ENCODE data around the gene MTO1. TPM values are rescaled to one million over a fixed set of nuclear protein-coding genes. Genes with fewer than 3 reads are reported as not detected.
"Not testable (repeated sequence)": the region's sequence is repeated elsewhere in the genome, so short reads cannot be mapped to it uniquely, and the experiment has no call there.

The MTO1 gene
- total RNA-seq, 1 experiment from 2014 or later: 31.6 TPM

DNA sequence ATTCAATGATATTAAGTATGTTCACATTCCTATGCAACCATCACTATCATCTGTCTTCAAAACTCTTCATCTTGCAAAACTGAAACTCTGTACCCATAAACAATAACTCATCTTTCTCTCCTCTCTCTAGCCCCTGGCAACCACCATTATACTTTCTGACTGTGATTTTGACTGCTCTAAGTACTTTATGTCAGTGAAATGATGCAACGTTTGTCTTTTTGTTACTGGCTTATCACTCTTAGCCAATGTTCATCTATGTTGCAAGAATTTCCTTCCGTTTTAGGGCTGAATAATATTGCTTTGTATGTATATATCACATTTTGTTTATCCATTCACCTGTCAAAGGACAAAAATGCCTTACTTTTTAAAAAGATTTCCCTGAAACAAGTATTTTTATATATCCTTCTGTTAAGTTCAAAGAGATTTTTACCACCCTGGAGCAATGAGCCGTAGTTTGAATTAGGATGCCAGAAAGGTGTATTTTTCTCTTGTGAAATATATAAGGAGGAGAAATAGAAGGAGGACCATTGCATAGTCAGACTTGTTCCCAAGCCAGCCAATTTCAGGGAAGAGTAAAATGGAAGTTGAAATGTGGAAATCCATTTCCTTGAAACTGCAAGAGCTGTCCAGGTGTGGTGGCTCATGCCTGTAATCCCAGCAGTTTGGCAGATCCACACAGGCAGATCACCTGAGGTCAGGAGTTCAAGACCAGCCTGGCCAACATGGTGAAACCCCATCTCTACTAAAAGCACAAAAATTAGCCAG, 5.5 kb upstream of the MTO1 start:
- CTCF ChIA-PET: no interaction called here
- H3K27ac Mint-ChIP-seq (ENCODE audit: unreplicated experiment): no peak overlapping the region
- no peak overlapping the region for H3K4me3 Mint-ChIP-seq (ENCODE audit: low read depth, unreplicated experiment)

DNA sequence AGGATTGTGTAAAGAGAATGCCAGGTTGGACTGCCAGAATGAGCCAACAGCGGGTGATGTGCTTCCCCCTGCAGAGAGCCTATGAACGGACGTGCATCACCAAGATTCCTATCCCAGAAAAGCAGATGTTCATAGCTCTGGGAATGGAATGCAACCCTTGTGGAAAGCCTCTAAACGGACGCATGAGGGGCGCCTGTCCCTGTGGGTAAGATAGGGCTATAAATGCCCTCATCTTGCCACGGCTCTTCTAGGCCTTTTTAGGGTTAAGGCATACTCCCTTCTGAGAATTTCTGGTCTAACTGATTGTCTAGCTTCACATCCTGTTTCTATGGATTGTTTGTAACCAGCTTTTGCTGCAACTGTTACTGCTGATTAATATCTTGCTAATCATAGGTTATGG, 2.1 kb upstream of the MTO1 start:
- H3K27me3 Mint-ChIP-seq (ENCODE audit: unreplicated experiment); CTCF ChIA-PET; DNase-seq; H3K9me3 Mint-ChIP-seq (ENCODE audit: low read depth, unreplicated experiment); BruUV-seq (replicated peaks); H3K4me3 Mint-ChIP-seq (ENCODE audit: low read depth, unreplicated experiment); H3K27ac Mint-ChIP-seq (ENCODE audit: unreplicated experiment); H3K4me1 Mint-ChIP-seq (ENCODE audit: low read depth, unreplicated experiment); intact Hi-C loops (cut with micrococcal nuclease; ENCODE audit: unreplicated experiment): not testable (repeated sequence)
- H3K36me3 Mint-ChIP-seq (ENCODE audit: insufficient read depth, unreplicated experiment): peaks cover 26% of the 10 kb centered on the region

More for the DNA sequence above, 5.5 kb upstream of the MTO1 start:
- intact Hi-C loops (cut with micrococcal nuclease; ENCODE audit: unreplicated experiment): no loop called here
- TF ChIP-seq, protein P1, sequence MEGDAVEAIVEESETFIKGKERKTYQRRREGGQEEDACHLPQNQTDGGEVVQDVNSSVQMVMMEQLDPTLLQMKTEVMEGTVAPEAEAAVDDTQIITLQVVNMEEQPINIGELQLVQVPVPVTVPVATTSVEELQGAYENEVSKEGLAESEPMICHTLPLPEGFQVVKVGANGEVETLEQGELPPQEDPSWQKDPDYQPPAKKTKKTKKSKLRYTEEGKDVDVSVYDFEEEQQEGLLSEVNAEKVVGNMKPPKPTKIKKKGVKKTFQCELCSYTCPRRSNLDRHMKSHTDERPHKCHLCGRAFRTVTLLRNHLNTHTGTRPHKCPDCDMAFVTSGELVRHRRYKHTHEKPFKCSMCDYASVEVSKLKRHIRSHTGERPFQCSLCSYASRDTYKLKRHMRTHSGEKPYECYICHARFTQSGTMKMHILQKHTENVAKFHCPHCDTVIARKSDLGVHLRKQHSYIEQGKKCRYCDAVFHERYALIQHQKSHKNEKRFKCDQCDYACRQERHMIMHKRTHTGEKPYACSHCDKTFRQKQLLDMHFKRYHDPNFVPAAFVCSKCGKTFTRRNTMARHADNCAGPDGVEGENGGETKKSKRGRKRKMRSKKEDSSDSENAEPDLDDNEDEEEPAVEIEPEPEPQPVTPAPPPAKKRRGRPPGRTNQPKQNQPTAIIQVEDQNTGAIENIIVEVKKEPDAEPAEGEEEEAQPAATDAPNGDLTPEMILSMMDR (IDR thresholded peaks at IDR 0.05; ENCODE audit: unreplicated experiment): no peak
- Mint-ChIP-seq H3K9me3 (ENCODE audit: low read depth, unreplicated experiment) (no peaks in the 10 kb centered on the region), H3K27me3 (ENCODE audit: unreplicated experiment) (no peaks in the 10 kb centered on the region), H3K36me3 (ENCODE audit: insufficient read depth, unreplicated experiment) (peaks cover 16% of the 10 kb centered on the region), H3K4me1 (ENCODE audit: low read depth, unreplicated experiment) (peaks cover 8% of the 10 kb centered on the region)
- no TSS peak for BruUV-seq (replicated peaks)
- no peak for DNase-seq

DNA sequence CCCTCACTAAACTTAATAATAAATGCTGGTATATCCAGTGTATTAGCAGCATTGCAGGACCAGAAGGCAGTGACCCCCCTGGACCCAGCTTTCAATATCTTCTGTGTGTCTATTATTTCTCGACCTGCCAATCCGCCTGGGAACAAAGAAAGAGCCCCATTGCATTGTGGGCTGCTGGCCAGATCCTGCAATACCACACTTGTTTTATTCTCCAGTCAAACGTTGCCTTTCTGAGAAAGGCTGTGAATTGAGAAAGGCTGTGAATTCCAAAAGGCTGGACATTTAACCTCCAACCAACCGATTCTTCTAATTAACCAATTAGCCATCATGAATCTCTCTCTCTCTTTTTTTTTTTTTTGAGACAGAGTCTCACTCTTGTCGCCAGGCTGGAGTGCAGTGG, 1.5 kb upstream of the MTO1 start:
- peaks cover 8% of the 10 kb centered on the region for H3K4me1 Mint-ChIP-seq (ENCODE audit: low read depth, unreplicated experiment)
- BruUV-seq (replicated peaks): no TSS peak
- H3K36me3 Mint-ChIP-seq (ENCODE audit: insufficient read depth, unreplicated experiment): peaks cover 29% of the 10 kb centered on the region
- H3K27me3 Mint-ChIP-seq (ENCODE audit: unreplicated experiment): no peaks in the 10 kb centered on the region
- intact Hi-C loops (cut with micrococcal nuclease; ENCODE audit: unreplicated experiment): loop anchor here (5.0 kb wide), 1 partner anchor 147 kb away; no protein-coding TSS in a partner anchor
- H3K9me3 Mint-ChIP-seq (ENCODE audit: low read depth, unreplicated experiment): no peaks in the 10 kb centered on the region
- TF ChIP-seq, protein P1 (IDR thresholded peaks at IDR 0.05; ENCODE audit: unreplicated experiment): no peak
- H3K4me3 Mint-ChIP-seq (ENCODE audit: low read depth, unreplicated experiment): no peak overlapping the region
- no peak for DNase-seq
- H3K27ac Mint-ChIP-seq (ENCODE audit: unreplicated experiment): no peak overlapping the region
- CTCF ChIA-PET: no interaction called here

DNA sequence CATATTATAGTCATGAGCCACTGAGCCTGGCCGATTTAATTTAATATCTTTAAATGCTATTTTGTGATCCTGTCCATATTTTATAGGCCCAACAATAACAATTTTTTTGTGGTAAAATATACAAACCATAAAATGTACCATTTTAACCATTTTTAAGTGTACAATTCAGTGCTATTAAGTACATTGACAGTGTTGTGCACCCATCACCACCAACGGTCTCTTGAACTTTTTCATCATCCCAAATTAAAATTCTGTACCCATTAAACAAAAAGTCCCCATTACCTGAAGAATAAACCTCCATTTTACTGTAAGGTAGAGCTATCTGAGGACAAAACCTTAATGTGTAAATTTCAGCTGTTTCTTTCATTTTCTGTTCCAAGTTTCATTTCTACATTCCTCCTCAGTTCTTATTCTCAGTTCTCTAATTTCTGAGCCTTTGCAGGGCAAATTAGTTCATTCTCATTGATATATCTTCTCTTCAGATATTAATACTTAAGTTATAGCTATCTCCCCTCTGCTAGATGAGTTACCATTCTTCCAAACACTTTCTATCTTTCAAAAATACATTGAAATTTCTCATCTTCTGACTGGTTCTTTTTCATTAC, 10.3 kb downstream of the MTO1 start:
- Mint-ChIP-seq H3K27me3 (ENCODE audit: unreplicated experiment) (no peaks in the 10 kb centered on the region), H3K4me3 (ENCODE audit: low read depth, unreplicated experiment) (no peak overlapping the region), H3K9me3 (ENCODE audit: low read depth, unreplicated experiment) (no peaks in the 10 kb centered on the region), H3K27ac (ENCODE audit: unreplicated experiment) (no peak overlapping the region), H3K4me1 (ENCODE audit: low read depth, unreplicated experiment) (no peaks in the 10 kb centered on the region), H3K36me3 (ENCODE audit: insufficient read depth, unreplicated experiment) (peaks cover 65% of the 10 kb centered on the region)
- BruUV-seq (replicated peaks): no TSS peak
- no peak for DNase-seq
- intact Hi-C loops (cut with micrococcal nuclease; ENCODE audit: unreplicated experiment): no loop called here
- TF ChIP-seq, protein P1 (IDR thresholded peaks at IDR 0.05; ENCODE audit: unreplicated experiment): no peak
- CTCF ChIA-PET: no interaction called here

DNA sequence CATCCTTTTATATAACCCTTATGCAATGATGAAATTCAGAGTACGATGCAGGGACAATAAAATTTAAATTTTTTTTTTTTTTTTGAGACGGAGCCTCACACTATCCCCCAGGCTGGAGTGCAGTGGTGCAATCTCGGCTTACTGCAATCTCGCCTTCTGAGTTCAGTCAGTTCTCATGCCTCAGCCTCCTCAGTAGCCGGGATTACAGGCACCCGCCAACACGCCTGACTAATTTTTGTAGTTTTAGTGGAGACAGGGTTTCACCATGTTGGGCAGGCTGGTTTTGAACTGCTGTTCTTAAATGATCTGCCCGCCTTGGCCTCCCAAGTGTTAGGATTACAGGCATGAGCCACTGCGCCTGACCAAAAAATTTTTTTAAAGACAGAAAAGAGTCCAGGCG, 15.2 kb downstream of the MTO1 start:
- TF ChIP-seq, protein P1 (IDR thresholded peaks at IDR 0.05; ENCODE audit: unreplicated experiment): no peak
- Mint-ChIP-seq H3K4me3 (ENCODE audit: low read depth, unreplicated experiment) (no peak overlapping the region), H3K9me3 (ENCODE audit: low read depth, unreplicated experiment) (no peaks in the 10 kb centered on the region), H3K27me3 (ENCODE audit: unreplicated experiment) (no peaks in the 10 kb centered on the region), H3K27ac (ENCODE audit: unreplicated experiment) (no peak overlapping the region), H3K4me1 (ENCODE audit: low read depth, unreplicated experiment) (no peaks in the 10 kb centered on the region), H3K36me3 (ENCODE audit: insufficient read depth, unreplicated experiment) (peaks cover 57% of the 10 kb centered on the region)
- CTCF ChIA-PET: interaction anchor here (0.7 kb wide), 2 partner anchors 163 to 185 kb away, joined by 6 to 10 read pairs; no protein-coding TSS in a partner anchor
- no TSS peak for BruUV-seq (replicated peaks)
- DNase-seq: no peak
- intact Hi-C loops (cut with micrococcal nuclease; ENCODE audit: unreplicated experiment): no loop called here
